Heart right ventricle (tissue), 16 donors: Measurements from ENCODE around the gene IGF1R. TPM values are rescaled to one million over a fixed set of nuclear protein-coding genes. Genes with fewer than 3 reads are reported as not detected.

Experiments used
- ATAC-seq, 8 donors: fragments of 200-7000 bp; cut with Tn5 transposase; one replicate each; pipeline ENCODE4 v1.9.1; 2020; ENCODE audit warnings: mild to moderate bottlenecking in 8 of 8, moderate library complexity in 8 of 8, moderate number of reproducible peaks in 1 of 8
- DNase-seq, 2 donors: peaks; one replicate each; pipeline ENCODE4 v3.0.0-alpha.2; 2020
- H3K27ac ChIP-seq, 10 donors: fragments of 200-600 bp; sonication (generic) in 2 of 10; one replicate each; pipeline versions ENCODE4 v1.5.0 to v1.8.0; 2020 to 2022; ENCODE audit warnings: mild to moderate bottlenecking in 3 of 10
- H3K27me3 ChIP-seq, 7 donors: fragments of 200-600 bp; one replicate each; pipeline ENCODE4 v1.8.0; 2021 to 2022; ENCODE audit warnings: mild to moderate bottlenecking in 2 of 7
- H3K36me3 ChIP-seq, 9 donors: fragments of 200-600 bp; sonication (generic) in 1 of 9; one replicate each; pipeline versions ENCODE4 v1.5.0 to v1.8.0; 2020 to 2022; ENCODE audit warnings: mild to moderate bottlenecking in 2 of 9
- H3K4me1 ChIP-seq, 9 donors: fragments of 200-600 bp; sonication (generic) in 1 of 9; one replicate each; pipeline versions ENCODE4 v1.5.0 to v1.8.0; 2020 to 2022; ENCODE audit warnings: mild to moderate bottlenecking in 4 of 9
- H3K4me3 ChIP-seq, 10 donors: fragments of 200-600 bp; sonication (generic) in 2 of 10; one replicate each; pipeline versions ENCODE4 v1.5.0 to v1.8.0; 2020 to 2022; ENCODE audit warnings: mild to moderate bottlenecking in 7 of 10, moderate library complexity in 2 of 10
- H3K9me3 ChIP-seq, 11 donors: fragments of 200-600 bp in 10 of 11; sonication (generic) in 2 of 11; one replicate each; pipeline versions ENCODE4 v1.5.0 to v1.8.0; 2013 to 2022; ENCODE audit warnings: mild to moderate bottlenecking in 2 of 11, control low read depth in 1 of 11, moderate library complexity in 1 of 11
- WGBS, 2 donors: extraction: QIAGEN DNeasy Blood & Tissue Kit; methylation state at CpG; one replicate each; pipeline ENCODE4 v1.1.7; 2013; ENCODE audit warnings: inconsistent platforms in 1 of 2; 5-methylcytosine and 5-hydroxymethylcytosine counted together
- intact Hi-C, 10 donors: fragments of 100-400 bp; cut with DNase I; formaldehyde crosslinking; loops; one replicate each; pipeline versions ENCODE4 v1.11.1 to v1.14.2; 2022
- polyA plus RNA-seq, 2 donors: library from polyadenylated mRNA; stranded (reverse); fragments of 200-250 nt; gene quantifications; one replicate each; pipeline ENCODE4 v1.2.3, GENCODE V29; 2013
- total RNA-seq, 10 donors: library from RNA; stranded (reverse); fragmentation: NEBNext Ultra II Directional in 3 of 10; extraction: Animal tissue kit (Norgen Biotek cat#: 25700) in 3 of 10; gene quantifications; one replicate each; pipeline versions ENCODE4 v1.2.1 to v1.2.4, GENCODE V29; 2021 to 2023
- TF ChIP-seq, protein P1 (sequence below), 9 donors: fragments of 200-600 bp; sonication (generic) in 2 of 9; IDR thresholded peaks; one replicate each; pipeline versions ENCODE4 v1.5.0 to v1.8.0; 2021 to 2022; ENCODE audit warnings: antibody characterized with exemption in 9 of 9, mild to moderate bottlenecking in 5 of 9, moderate library complexity in 1 of 9
- donor health status: Arrhythmogenic right ventricular cardiomyopathy.
- donor health status: ischemic (EF 13 %, LVEDD 7.1; RV severe dilation, severe dysfunction).
- donor health status: healthy with polysubstance abuse.
- donor health status: DM: no; HTN: yes; CAD: no.
- donor health status: DM: no; HTN: no; CAD: no.
- donor health status: ischemic (EF 25% LVEDD 6.9; RV normal size, moderate dysfunction).
- donor health status: ischemic (EF 25% LVEDD 5.7; RV mildly dilated, moderate dysfunction).
- donor health status: healthy.
- donor health status: DM: yes; HTN: yes; CAD: no.
- donor health status: Ischemic cardiomyopathy.
- donor health status: ischemic (EF 35%, LVEDD 5.7; RV mildly dilated, moderate dysfunction).
- donor health status: nonischemic (EF 11% LVEDD 7.7; RV severe dilation, severe dysfunction).
- donor health status: DM: yes; HTN: yes; CAD: no.
- donor health status: PGD.
- donor health status: ischemic (EF 29% LVEDD 5.4; RV normal size, mild dysfunction).
- donor health status: nonischemic (EF 23%, LVEDD 6.1; RV moderate dilation, normal function).

Gene IGF1R
- total and polyA plus RNA-seq, 12 donors = 3.4 to 88.2 (median 45.9) TPM

DNA sequence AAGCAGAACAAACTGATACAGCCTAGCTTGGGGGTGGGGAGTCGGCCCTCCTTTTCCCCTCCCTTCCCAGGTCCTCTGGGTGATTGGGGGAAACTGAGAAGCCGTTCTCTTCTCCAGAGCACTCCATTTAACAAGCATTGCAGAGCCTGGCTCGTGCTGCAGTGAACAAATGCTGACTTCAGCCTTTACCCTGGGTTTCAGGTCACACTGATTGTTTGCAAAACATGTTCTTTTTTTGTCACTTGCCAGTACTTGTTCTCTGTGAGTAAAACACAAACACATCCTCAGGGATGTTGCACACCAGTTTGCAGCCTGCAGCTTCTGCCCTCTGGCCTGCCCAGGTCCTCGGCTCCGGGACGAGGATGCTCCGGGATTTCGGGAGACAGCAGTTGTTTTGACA is 226.4 kb downstream of the IGF1R start:
- TF ChIP-seq, protein P1, sequence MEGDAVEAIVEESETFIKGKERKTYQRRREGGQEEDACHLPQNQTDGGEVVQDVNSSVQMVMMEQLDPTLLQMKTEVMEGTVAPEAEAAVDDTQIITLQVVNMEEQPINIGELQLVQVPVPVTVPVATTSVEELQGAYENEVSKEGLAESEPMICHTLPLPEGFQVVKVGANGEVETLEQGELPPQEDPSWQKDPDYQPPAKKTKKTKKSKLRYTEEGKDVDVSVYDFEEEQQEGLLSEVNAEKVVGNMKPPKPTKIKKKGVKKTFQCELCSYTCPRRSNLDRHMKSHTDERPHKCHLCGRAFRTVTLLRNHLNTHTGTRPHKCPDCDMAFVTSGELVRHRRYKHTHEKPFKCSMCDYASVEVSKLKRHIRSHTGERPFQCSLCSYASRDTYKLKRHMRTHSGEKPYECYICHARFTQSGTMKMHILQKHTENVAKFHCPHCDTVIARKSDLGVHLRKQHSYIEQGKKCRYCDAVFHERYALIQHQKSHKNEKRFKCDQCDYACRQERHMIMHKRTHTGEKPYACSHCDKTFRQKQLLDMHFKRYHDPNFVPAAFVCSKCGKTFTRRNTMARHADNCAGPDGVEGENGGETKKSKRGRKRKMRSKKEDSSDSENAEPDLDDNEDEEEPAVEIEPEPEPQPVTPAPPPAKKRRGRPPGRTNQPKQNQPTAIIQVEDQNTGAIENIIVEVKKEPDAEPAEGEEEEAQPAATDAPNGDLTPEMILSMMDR (IDR thresholded peaks at IDR 0.05) = no peak
- no peaks in the 10 kb centered on the region for H3K36me3 ChIP-seq
- intact Hi-C loops = loop anchor here in 1 of 10 donors (5.0 kb wide), 1 partner anchor 183 kb away; no protein-coding TSS in a partner anchor
- no peaks in the 10 kb centered on the region for H3K9me3 ChIP-seq
- H3K27ac ChIP-seq = peak overlapping the region in 7 of 10 donors; percentile 3 to 81 (median 59)
- no peaks in the 10 kb centered on the region for H3K27me3 ChIP-seq
- ATAC-seq (peak in 2 of 8 donors; percentile 7 to 18), DNase-seq (no peak)
- 46 to 56% methylated on average over 8 of the region's 8 CpGs for WGBS, 2 donors
- peak overlapping the region in 1 of 10 donors; percentile 12 for H3K4me3 ChIP-seq
- H3K4me1 ChIP-seq = peaks cover 13 to 89% (median 61%) of the 10 kb centered on the region in 9 donors

DNA sequence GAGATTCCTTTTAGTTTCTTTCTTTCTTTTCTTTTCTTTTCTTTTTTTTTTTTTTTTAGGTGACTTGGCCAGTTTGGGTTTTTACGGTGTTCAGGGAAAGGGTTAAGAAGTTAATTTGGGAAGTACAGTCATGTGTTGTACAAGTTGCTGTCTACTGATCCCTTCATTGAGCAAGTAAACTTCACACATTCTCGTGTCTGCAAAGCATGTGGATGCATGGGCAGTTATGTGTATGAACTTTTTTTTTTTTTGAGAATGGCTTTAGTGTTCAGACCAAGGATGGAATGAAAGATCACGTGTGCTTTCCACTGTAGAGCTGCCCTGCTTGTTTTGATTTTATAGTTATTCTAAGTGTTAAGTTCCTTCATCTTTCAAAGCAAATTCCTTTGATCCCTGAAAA is 227.0 kb downstream of the IGF1R start:
- TF ChIP-seq, protein P1 (IDR thresholded peaks at IDR 0.05) = no peak
- WGBS, 2 donors = 37 to 41% methylated on average over 3 of the region's 3 CpGs
- intact Hi-C loops = loop anchor here in 1 of 10 donors (5.0 kb wide), 1 partner anchor 182 kb away; no protein-coding TSS in a partner anchor
- H3K4me3 ChIP-seq = no peak overlapping the region
- DNase-seq (no peak), ATAC-seq (no peak)
- H3K27me3 ChIP-seq = no peaks in the 10 kb centered on the region
- no peaks in the 10 kb centered on the region for H3K9me3 ChIP-seq
- H3K4me1 ChIP-seq = peaks cover 13 to 87% (median 60%) of the 10 kb centered on the region in 9 donors
- H3K36me3 ChIP-seq = no peaks in the 10 kb centered on the region
- peak overlapping the region in 6 of 10 donors; percentile 27 to 81 (median 63) for H3K27ac ChIP-seq

DNA sequence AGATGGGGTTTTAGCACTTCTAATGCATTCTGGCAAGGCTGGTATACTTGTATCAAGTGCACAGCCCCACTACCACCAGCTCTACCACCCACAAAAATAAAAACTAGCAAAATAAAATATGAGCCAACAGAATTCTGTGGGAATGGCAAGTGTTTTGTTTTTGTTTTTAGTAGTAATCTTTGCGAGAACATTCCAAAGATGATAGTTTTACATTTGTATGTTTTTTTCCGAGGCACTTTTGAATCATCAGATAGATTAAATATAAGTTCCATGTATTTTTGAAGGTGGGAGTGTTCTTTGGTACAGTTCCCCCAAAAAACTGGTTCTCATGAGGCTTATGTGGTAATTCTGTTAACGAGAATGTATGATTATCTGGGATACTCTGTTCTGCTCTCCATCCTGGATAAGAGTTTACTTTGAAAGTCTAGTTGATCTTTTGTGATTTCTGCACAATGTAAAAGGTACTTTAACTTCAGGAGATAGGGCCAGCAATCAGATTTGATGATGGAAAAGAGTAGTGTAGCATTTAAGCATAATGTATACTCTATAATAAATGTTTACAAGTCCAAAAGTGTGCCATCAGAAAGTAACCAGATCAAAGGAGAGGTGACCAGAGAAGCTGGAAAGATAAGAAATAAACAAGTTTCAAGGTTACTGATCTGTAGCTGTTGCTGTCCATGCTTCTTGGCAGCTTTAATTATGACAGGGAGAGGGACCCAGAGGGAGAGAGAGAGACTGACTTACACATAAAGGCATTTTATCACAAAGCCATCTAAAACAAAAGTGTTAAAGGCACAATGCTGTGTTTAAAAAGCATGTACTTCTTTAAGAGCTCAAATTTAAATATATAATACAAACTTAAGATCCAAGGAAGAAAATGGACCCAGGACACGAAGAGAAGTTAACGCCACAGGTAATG is 228.4 kb downstream of the IGF1R start:
- intact Hi-C loops = loop anchor here in 1 of 10 donors (5.0 kb wide), 1 partner anchor 181 kb away; no protein-coding TSS in a partner anchor
- DNase-seq = no peak
- Histone ChIP-seq H3K4me3 (no peak overlapping the region), H3K27me3 (no peaks in the 10 kb centered on the region), H3K9me3 (no peaks in the 10 kb centered on the region), H3K36me3 (no peaks in the 10 kb centered on the region), H3K27ac (peak overlapping the region in 6 of 10 donors; percentile 59 to 81 (median 74)), H3K4me1 (peaks cover 13 to 92% (median 69%) of the 10 kb centered on the region in 9 donors)
- WGBS, 2 donors = 71 to 79% methylated on average over 5 of the region's 5 CpGs
- peak in 1 of 8 donors; percentile 34 for ATAC-seq
- TF ChIP-seq, protein P1 (IDR thresholded peaks at IDR 0.05) = no peak

DNA sequence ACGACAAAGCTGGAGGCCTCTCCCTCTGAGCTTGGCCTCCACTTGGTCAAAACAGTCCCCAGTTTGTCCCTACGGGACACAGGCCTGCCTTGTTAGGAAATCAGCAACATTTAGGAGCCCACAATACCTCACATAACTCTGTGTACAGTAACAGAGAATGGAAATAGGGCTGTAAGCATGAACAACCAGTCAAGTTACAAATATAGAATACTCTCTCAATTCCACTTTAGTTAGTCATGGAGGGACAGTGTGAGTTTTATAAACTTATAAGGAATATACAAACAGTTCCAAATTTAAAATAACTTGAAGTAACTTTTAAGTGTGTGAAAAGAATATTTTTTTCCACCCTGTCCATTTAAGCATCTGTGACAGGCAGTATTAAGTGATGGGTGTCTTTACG is 229.8 kb downstream of the IGF1R start:
- ATAC-seq = peak in 7 of 8 donors; percentile 31 to 81 (median 63)
- Histone ChIP-seq H3K27me3 (no peaks in the 10 kb centered on the region), H3K4me1 (peaks cover 13 to 94% (median 72%) of the 10 kb centered on the region in 9 donors), H3K9me3 (no peaks in the 10 kb centered on the region), H3K27ac (peak overlapping the region in 7 of 10 donors; percentile 24 to 81 (median 73)), H3K36me3 (no peaks in the 10 kb centered on the region), H3K4me3 (no peak overlapping the region)
- TF ChIP-seq, protein P1 (IDR thresholded peaks at IDR 0.05) = no peak
- WGBS, 2 donors = 56 to 69% methylated on average over 3 of the region's 3 CpGs
- intact Hi-C loops = loop anchor here in 1 of 10 donors (5.0 kb wide), 1 partner anchor 179 kb away; no protein-coding TSS in a partner anchor
- DNase-seq = no peak
